ENCODE measurements around the gene LAX1. TPM values are rescaled to one million over a fixed set of nuclear protein-coding genes. Genes with fewer than 3 reads are reported as not detected.

The LAX1 gene
- total RNA-seq, 4 donors from 2014 or later, result 1.2 to 5.4 TPM; not detected in 2

GRCh38 chr1:203778146-203778545 is 13.2 kb downstream of the LAX1 start:
- intact Hi-C loops (cut with DNase I; ENCODE audit: low total_unique reads), result no loop called here
- 67 to 84% methylated on average over 1 to 3 of the region's 3 CpGs for WGBS, 2 donors (ENCODE audit: low coverage in 1 of 2)
- H3K4me1 ChIP-seq, result no peaks in the 10 kb centered on the region

DNA sequence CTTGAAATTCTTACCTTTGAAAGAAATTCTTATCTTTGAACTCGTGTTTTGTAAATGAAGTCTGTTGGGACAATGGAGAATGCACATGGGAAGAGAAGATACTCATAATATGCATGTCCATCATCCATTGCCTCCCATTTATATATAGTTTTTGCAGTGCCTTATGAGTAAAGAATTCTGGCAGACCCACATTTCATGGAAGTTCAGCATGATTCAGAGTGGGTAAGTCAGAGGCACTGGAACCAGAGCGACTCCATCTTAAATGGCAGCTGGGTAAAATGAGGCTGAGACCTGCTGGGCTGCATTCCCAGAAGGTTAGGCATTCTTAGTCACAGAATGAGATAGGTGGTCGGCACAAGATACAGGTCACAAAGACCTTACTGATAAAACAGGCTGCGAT is 13.8 kb downstream of the LAX1 start:
- Histone ChIP-seq H3K4me3 (no peak overlapping the region), H3K9me3 (no peaks in the 10 kb centered on the region), H3K27ac (no peak overlapping the region), H3K4me1 (no peaks in the 10 kb centered on the region), H3K27me3 (no peaks in the 10 kb centered on the region), H3K36me3 (no peaks in the 10 kb centered on the region)
- intact Hi-C loops (cut with DNase I; ENCODE audit: low total_unique reads) (no loop called here), in situ Hi-C loops (cut with MboI; ENCODE audit: low pct_ligation_motif_present in 1 of 4, low pct_unique_long_range_greater_than_20kb in 1 of 4, low sequenced_read_pairs in 3 of 4) (no loop called here)
- TF ChIP-seq EP300 (IDR thresholded peaks at IDR 0.05; ENCODE audit: low read depth) (no peak), POLR2AphosphoS5 (IDR thresholded peaks at IDR 0.05) (no peak), POLR2A (IDR thresholded peaks at IDR 0.05) (no peak)
- TF ChIP-seq, protein P1, sequence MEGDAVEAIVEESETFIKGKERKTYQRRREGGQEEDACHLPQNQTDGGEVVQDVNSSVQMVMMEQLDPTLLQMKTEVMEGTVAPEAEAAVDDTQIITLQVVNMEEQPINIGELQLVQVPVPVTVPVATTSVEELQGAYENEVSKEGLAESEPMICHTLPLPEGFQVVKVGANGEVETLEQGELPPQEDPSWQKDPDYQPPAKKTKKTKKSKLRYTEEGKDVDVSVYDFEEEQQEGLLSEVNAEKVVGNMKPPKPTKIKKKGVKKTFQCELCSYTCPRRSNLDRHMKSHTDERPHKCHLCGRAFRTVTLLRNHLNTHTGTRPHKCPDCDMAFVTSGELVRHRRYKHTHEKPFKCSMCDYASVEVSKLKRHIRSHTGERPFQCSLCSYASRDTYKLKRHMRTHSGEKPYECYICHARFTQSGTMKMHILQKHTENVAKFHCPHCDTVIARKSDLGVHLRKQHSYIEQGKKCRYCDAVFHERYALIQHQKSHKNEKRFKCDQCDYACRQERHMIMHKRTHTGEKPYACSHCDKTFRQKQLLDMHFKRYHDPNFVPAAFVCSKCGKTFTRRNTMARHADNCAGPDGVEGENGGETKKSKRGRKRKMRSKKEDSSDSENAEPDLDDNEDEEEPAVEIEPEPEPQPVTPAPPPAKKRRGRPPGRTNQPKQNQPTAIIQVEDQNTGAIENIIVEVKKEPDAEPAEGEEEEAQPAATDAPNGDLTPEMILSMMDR (IDR thresholded peaks at IDR 0.05), result no peak
- WGBS, 2 donors (ENCODE audit: low coverage in 1 of 2), result 93 to 100% methylated on average over 4 of the region's 4 CpGs
- DNase-seq, result no peak

More at GRCh38 chr1:203778146-203778545, 13.2 kb downstream of the LAX1 start:
- in situ Hi-C loops (cut with MboI; ENCODE audit: low pct_ligation_motif_present in 1 of 4, low pct_unique_long_range_greater_than_20kb in 1 of 4, low sequenced_read_pairs in 3 of 4), result no loop called here
- no peak overlapping the region for H3K27ac ChIP-seq
- H3K27me3 ChIP-seq, result no peaks in the 10 kb centered on the region
- no peak for DNase-seq
- no peaks in the 10 kb centered on the region for H3K9me3 ChIP-seq
- no peak for TF ChIP-seq POLR2A (IDR thresholded peaks at IDR 0.05)
- no peak for TF ChIP-seq POLR2AphosphoS5 (IDR thresholded peaks at IDR 0.05)
- TF ChIP-seq, protein P1 (IDR thresholded peaks at IDR 0.05), result no peak
- TF ChIP-seq EP300 (IDR thresholded peaks at IDR 0.05; ENCODE audit: low read depth), result no peak
- H3K36me3 ChIP-seq, result no peaks in the 10 kb centered on the region
- H3K4me3 ChIP-seq, result no peak overlapping the region

GRCh38 chr1:203781962-203782361 is 17.0 kb downstream of the LAX1 start:
- TF ChIP-seq, protein P1 (IDR thresholded peaks at IDR 0.05), result no peak
- TF ChIP-seq EP300 (IDR thresholded peaks at IDR 0.05; ENCODE audit: low read depth), result no peak
- TF ChIP-seq POLR2A (IDR thresholded peaks at IDR 0.05), result no peak
- TF ChIP-seq POLR2AphosphoS5 (IDR thresholded peaks at IDR 0.05), result no peak
- intact Hi-C loops (cut with DNase I; ENCODE audit: low total_unique reads) (no loop called here), in situ Hi-C loops (cut with MboI; ENCODE audit: low pct_ligation_motif_present in 1 of 4, low pct_unique_long_range_greater_than_20kb in 1 of 4, low sequenced_read_pairs in 3 of 4) (no loop called here)
- Histone ChIP-seq H3K36me3 (no peaks in the 10 kb centered on the region), H3K27me3 (no peaks in the 10 kb centered on the region), H3K9me3 (no peaks in the 10 kb centered on the region), H3K27ac (no peak overlapping the region), H3K4me1 (no peaks in the 10 kb centered on the region), H3K4me3 (no peak overlapping the region)
- WGBS, 2 donors (ENCODE audit: low coverage in 1 of 2), result 92 to 98% methylated on average over 7 of the region's 7 CpGs
- no peak for DNase-seq

DNA sequence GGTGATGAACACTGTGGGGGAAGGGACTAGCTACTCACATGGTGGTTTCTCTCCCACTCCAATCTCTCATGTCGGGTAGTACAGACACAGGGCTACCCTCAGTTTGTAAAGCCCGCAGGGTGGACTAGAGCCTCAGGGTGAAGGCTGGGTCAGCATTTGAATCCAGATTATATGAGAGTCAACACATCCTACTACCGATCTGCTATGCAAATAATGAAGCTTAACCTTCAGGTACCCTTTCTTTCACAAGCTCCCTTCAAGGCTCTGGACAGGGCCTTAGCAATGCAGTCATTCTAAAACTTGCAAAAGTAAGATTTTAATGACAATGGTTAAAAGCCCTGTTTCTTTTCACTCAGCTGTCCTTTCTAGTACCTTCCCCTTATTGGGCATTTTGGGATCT is 25.0 kb downstream of the LAX1 start:
- Histone ChIP-seq H3K9me3 (no peaks in the 10 kb centered on the region), H3K27ac (no peak overlapping the region), H3K4me3 (no peak overlapping the region), H3K36me3 (no peaks in the 10 kb centered on the region), H3K4me1 (peaks cover 1 to 3% (median 2%) of the 10 kb centered on the region in 4 donors), H3K27me3 (no peaks in the 10 kb centered on the region)
- 40 to 79% methylated on average over 1 to 3 of the region's 3 CpGs for WGBS, 2 donors (ENCODE audit: low coverage in 1 of 2)
- DNase-seq, result no peak
- TF ChIP-seq, protein P1 (IDR thresholded peaks at IDR 0.05), result no peak
- intact Hi-C loops (cut with DNase I; ENCODE audit: low total_unique reads), result loop anchor here (10.0 kb wide), 1 partner anchor 285 kb away; no protein-coding TSS in a partner anchor
- in situ Hi-C loops (cut with MboI; ENCODE audit: low pct_ligation_motif_present in 1 of 4, low pct_unique_long_range_greater_than_20kb in 1 of 4, low sequenced_read_pairs in 3 of 4), result no loop called here
